Measurements from ENCODE around the gene STX19. TPM values are rescaled to one million over a fixed set of nuclear protein-coding genes. Genes with fewer than 3 reads are reported as not detected.

The STX19 gene
- total and polyA plus RNA-seq, 8 donors: 1.7 to 21.1 (median 9.2) TPM; not detected in 3

- TF ChIP-seq POLR2AphosphoS5 (IDR thresholded peaks at IDR 0.05) (no peak), POLR2A (IDR thresholded peaks at IDR 0.05) (no peak), CTCF (IDR thresholded peaks at IDR 0.05) (no peak), EP300 (IDR thresholded peaks at IDR 0.05) (no peak)
- intact Hi-C loops (cut with DNase I; ENCODE audit: low total_unique reads): no loop called here
- 73 to 89% (median 82%) methylated on average over 1 of the region's 1 CpG for WGBS, 5 donors
Measured at GRCh38 chr3:94012185-94012584, 16.2 kb downstream of the STX19 start.

GRCh38 chr3:94011233-94011711 lies 17.1 kb downstream of the STX19 start:
- intact Hi-C loops (cut with DNase I; ENCODE audit: low total_unique reads): no loop called here
- H3K36me3 ChIP-seq: peaks cover 0 to 7% (median 0%) of the 10 kb centered on the region in 4 donors

More at GRCh38 chr3:94012185-94012584, 16.2 kb downstream of the STX19 start:
- H3K4me3 ChIP-seq: no peak overlapping the region
- DNase-seq: no peak
- peaks cover 0 to 27% (median 4%) of the 10 kb centered on the region in 4 donors for H3K4me1 ChIP-seq
- H3K9me3 ChIP-seq: no peaks in the 10 kb centered on the region
- no peak overlapping the region for H3K27ac ChIP-seq
- no peaks in the 10 kb centered on the region for H3K27me3 ChIP-seq
- H3K36me3 ChIP-seq: peaks cover 0 to 11% (median 0%) of the 10 kb centered on the region in 4 donors

GRCh38 chr3:94009608-94010007 lies 18.8 kb downstream of the STX19 start:
- peaks cover 0 to under 1% (median 0%) of the 10 kb centered on the region in 4 donors for H3K36me3 ChIP-seq
- H3K27ac ChIP-seq: no peak overlapping the region
- H3K27me3 ChIP-seq: no peaks in the 10 kb centered on the region
- intact Hi-C loops (cut with DNase I; ENCODE audit: low total_unique reads): no loop called here
- H3K4me3 ChIP-seq: no peak overlapping the region
- 80 to 94% (median 87%) methylated on average over 2 of the region's 2 CpGs for whole genome bisulfite sequencing, 5 donors
- H3K4me1 ChIP-seq: peaks cover 0 to 51% (median 7%) of the 10 kb centered on the region in 4 donors
- DNase-seq: no peak
- H3K9me3 ChIP-seq: no peaks in the 10 kb centered on the region
- TF ChIP-seq EP300 (IDR thresholded peaks at IDR 0.05) (no peak), CTCF (IDR thresholded peaks at IDR 0.05) (no peak), POLR2A (IDR thresholded peaks at IDR 0.05) (no peak), POLR2AphosphoS5 (IDR thresholded peaks at IDR 0.05) (no peak)

More at GRCh38 chr3:94011233-94011711, 17.1 kb downstream of the STX19 start:
- Histone ChIP-seq H3K27me3 (no peaks in the 10 kb centered on the region), H3K9me3 (no peaks in the 10 kb centered on the region), H3K4me1 (peaks cover 0 to 36% (median 4%) of the 10 kb centered on the region in 4 donors), H3K27ac (no peak overlapping the region), H3K4me3 (no peak overlapping the region)
- DNase-seq: no peak
- WGBS, 5 donors: 34 to 62% (median 52%) methylated on average over 3 of the region's 3 CpGs
- TF ChIP-seq EP300 (IDR thresholded peaks at IDR 0.05) (no peak), POLR2A (IDR thresholded peaks at IDR 0.05) (no peak), CTCF (IDR thresholded peaks at IDR 0.05) (no peak), POLR2AphosphoS5 (IDR thresholded peaks at IDR 0.05) (no peak)

- intact Hi-C loops (cut with DNase I; ENCODE audit: low total_unique reads): no loop called here
Measured at GRCh38 chr3:94008253-94008652, 20.1 kb downstream of the STX19 start.

More at GRCh38 chr3:94008253-94008652, 20.1 kb downstream of the STX19 start:
- Histone ChIP-seq H3K4me3 (no peak overlapping the region), H3K27ac (no peak overlapping the region), H3K36me3 (no peaks in the 10 kb centered on the region), H3K4me1 (peaks cover 0 to 52% (median 9%) of the 10 kb centered on the region in 4 donors), H3K9me3 (no peaks in the 10 kb centered on the region), H3K27me3 (no peaks in the 10 kb centered on the region)
- 35 to 62% (median 45%) methylated on average over 2 of the region's 2 CpGs for WGBS, 5 donors
- TF ChIP-seq POLR2AphosphoS5 (IDR thresholded peaks at IDR 0.05): no peak
- no peak for TF ChIP-seq EP300 (IDR thresholded peaks at IDR 0.05)
- TF ChIP-seq POLR2A (IDR thresholded peaks at IDR 0.05): no peak
- no peak for TF ChIP-seq CTCF (IDR thresholded peaks at IDR 0.05)
- no peak for DNase-seq

All from stomach (tissue), 9 donors.